Spleen (tissue), 7 donors: ENCODE measurements around the gene ABCA13.

Source experiments
- POLR2A ChIP-seq, 3 donors: fragments of 450-650 bp; IDR thresholded peaks; one replicate each; pipeline ENCODE4 v1.5.1; 2017; ENCODE audit warnings: antibody characterized with exemption in 3 of 3, mild to moderate bottlenecking in 1 of 3
- TF ChIP-seq, protein P1 (sequence below), 11 experiments: fragments of 200-600 bp in 7 of 11; fragments of 450-650 bp in 4 of 11; sonication (generic) in 4 of 11; IDR thresholded peaks in 8 of 11; conservative IDR thresholded peaks in 3 of 11; 1 replicate in 7 of 11; 2 replicates in 4 of 11; pipeline versions ENCODE4 v1.4.0 to v1.8.0; 2016 to 2021; ENCODE audit warnings: antibody characterized with exemption in 11 of 11, inconsistent platforms in 4 of 11, mild to moderate bottlenecking in 1 of 11
- donor health status: DM: no; HTN: no; CAD: no; lungs with moderate emphysema.
- donor health status: DM: no; HTN: no; CAD: no.
- donor health status: DM: no; HTN: no; CAD: no.

DNA sequence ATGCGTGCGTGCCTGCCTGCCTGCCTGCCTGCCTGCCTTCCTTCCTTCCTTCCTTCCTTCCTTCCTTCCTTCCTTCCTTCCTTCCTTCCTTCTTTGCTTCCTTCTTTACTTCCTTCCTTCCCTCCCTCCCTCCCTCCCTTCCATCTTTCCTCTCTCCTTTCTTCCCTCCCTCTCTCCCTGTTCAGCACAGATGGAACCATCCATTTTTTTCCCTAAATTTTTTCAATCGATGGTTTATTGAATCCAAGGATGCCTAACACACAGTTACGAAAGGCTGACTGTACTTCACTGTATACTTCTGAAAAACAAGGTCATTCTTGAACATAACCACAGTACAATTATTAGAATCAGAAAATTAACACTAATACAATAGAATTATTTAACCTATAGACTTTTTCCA is 53.8 kb downstream of the ABCA13 start:
- TF ChIP-seq, protein P1, sequence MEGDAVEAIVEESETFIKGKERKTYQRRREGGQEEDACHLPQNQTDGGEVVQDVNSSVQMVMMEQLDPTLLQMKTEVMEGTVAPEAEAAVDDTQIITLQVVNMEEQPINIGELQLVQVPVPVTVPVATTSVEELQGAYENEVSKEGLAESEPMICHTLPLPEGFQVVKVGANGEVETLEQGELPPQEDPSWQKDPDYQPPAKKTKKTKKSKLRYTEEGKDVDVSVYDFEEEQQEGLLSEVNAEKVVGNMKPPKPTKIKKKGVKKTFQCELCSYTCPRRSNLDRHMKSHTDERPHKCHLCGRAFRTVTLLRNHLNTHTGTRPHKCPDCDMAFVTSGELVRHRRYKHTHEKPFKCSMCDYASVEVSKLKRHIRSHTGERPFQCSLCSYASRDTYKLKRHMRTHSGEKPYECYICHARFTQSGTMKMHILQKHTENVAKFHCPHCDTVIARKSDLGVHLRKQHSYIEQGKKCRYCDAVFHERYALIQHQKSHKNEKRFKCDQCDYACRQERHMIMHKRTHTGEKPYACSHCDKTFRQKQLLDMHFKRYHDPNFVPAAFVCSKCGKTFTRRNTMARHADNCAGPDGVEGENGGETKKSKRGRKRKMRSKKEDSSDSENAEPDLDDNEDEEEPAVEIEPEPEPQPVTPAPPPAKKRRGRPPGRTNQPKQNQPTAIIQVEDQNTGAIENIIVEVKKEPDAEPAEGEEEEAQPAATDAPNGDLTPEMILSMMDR (IDR thresholded peaks at IDR 0.05 in 8 of 11, conservative IDR thresholded peaks at IDR 0.05 in 3 of 11): no peak
- TF ChIP-seq POLR2A (IDR thresholded peaks at IDR 0.05): no peak
